Pancreas (tissue), 10 donors: ENCODE measurements around the gene C11orf91. TPM values are rescaled to one million over a fixed set of nuclear protein-coding genes. Genes with fewer than 3 reads are reported as not detected.

Source experiments
- ATAC-seq, 4 donors: fragments of 200-7000 bp; cut with Tn5 transposase; one replicate each; pipeline versions ENCODE4 v1.8.0 to v1.9.1; 2020; ENCODE audit warnings: mild to moderate bottlenecking in 4 of 4, moderate library complexity in 4 of 4
- DNase-seq, 6 donors: peaks; one replicate each; pipeline ENCODE4 v3.0.0-alpha.2; 2020
- FAIRE-seq: peaks from 2 replicates; lab custom pipeline; 2012; peaks lifted over from hg19 to GRCh38; lab: Jason Lieb, UNC
- H3K27ac ChIP-seq, 4 donors: fragments of 200-600 bp; sonication (generic); 1 replicate in 3 of 4; 2 replicates in 1 of 4; pipeline versions ENCODE4 v1.5.0 to v1.8.0; 2020
- H3K27me3 ChIP-seq, 4 donors: fragments of 200-600 bp; one replicate each; pipeline ENCODE4 v1.8.0; 2021
- H3K36me3 ChIP-seq, 3 donors: fragments of 200-600 bp; sonication (generic) in 1 of 3; one replicate each; pipeline versions ENCODE4 v1.5.0 to v1.8.0; 2020 to 2021
- H3K4me1 ChIP-seq, 3 donors: fragments of 200-600 bp; one replicate each; pipeline ENCODE4 v1.8.0; 2021
- H3K4me3 ChIP-seq, 4 donors: fragments of 200-600 bp; sonication (generic) in 2 of 4; one replicate each; pipeline versions ENCODE4 v1.5.0 to v1.8.0; 2020 to 2021
- H3K9me3 ChIP-seq, 4 donors: fragments of 200-600 bp; one replicate each; pipeline ENCODE4 v1.8.0; 2021
- CTCF ChIP-seq, 4 donors: fragments of 200-600 bp; sonication (generic) in 3 of 4; IDR thresholded peaks; one replicate each; pipeline versions ENCODE4 v1.5.0 to v1.8.0; 2021; ENCODE audit warnings: antibody characterized with exemption in 4 of 4
- WGBS, 2 donors: extraction: QIAGEN DNeasy Blood & Tissue Kit; methylation state at CpG; one replicate each; pipeline ENCODE4 v1.1.7; 2013; 5-methylcytosine and 5-hydroxymethylcytosine counted together
- intact Hi-C, 3 donors: fragments of 100-400 bp; cut with DNase I; formaldehyde crosslinking; loops; one replicate each; pipeline versions ENCODE4 v1.11.1 to v1.14.2; 2022
- polyA plus RNA-seq, 2 donors: library from polyadenylated mRNA; stranded (reverse); fragments of 200-250 nt; gene quantifications; one replicate each; pipeline ENCODE4 v1.2.3, GENCODE V29; 2013
- total RNA-seq, 6 donors: library from RNA; stranded (reverse); fragmentation: NEBNext Ultra II Directional in 4 of 6; extraction: Animal tissue kit (Norgen Biotek cat#: 25700) in 4 of 6; gene quantifications; one replicate each; pipeline versions ENCODE4 v1.2.1 to v1.2.4, GENCODE V29; 2021 to 2023
- donor health status: healthy with polysubstance abuse.
- donor health status: DM: no; HTN: no; CAD: no; lungs with moderate emphysema.
- donor health status: DM: no; HTN: no; CAD: no.
- donor health status: control.
- donor health status: control.
- donor health status: Bipolar disorder and iron deficiency.
- donor health status: DM: yes; HTN: yes; CAD: no.
- donor health status: DM: no; HTN: no; CAD: no.
- donor health status: DM: no; HTN: no; CAD: no.
- donor health status: DM: yes; HTN: yes; CAD: no.

C11orf91 gene
- total RNA-seq (under 1 TPM in 2 of 6 donors, not detected in 4; 0.26 to 0.28 TPM), polyA plus RNA-seq (under 1 TPM in 1 of 2 donors, not detected in 1; 0.31 TPM)

- peak; percentile 90 to 96 (median 94) for DNase-seq
- H3K27me3 ChIP-seq: no peaks in the 10 kb centered on the region
- peak within 1 kb of the TSS; percentile 9 to 55 (median 29) for H3K4me3 ChIP-seq
- intact Hi-C loops: no loop called here
- WGBS, 2 donors: 1 to 2% methylated on average over 59 to 72 of the region's 72 CpGs
- H3K9me3 ChIP-seq: no peaks in the 10 kb centered on the region
- TF ChIP-seq CTCF (IDR thresholded peaks at IDR 0.05): no peak
- H3K4me1 ChIP-seq: peaks cover 21 to 57% (median 25%) of the 10 kb centered on the region in 3 donors
- no peak for FAIRE-seq
- H3K36me3 ChIP-seq: no peaks in the 10 kb centered on the region
- peak; percentile 82 to 92 (median 90) for ATAC-seq
- peak within 1 kb of the TSS; percentile 34 to 81 (median 58) for H3K27ac ChIP-seq
Observed at GRCh38 chr11:33700502-33701271, at the start of gene C11orf91. TSS of gene C11orf91 (minus strand) at chr11:33700826. CDS start at chr11:33700740, 86 bp downstream.

- H3K27me3 ChIP-seq: no peaks in the 10 kb centered on the region
- intact Hi-C loops: loop anchor here in 2 of 3 donors (10.0 kb wide), 2 partner anchors 203 to 383 kb away; no protein-coding TSS in a partner anchor
- ATAC-seq (peak in 3 of 4 donors; percentile 61 to 80 (median 73)), FAIRE-seq (peak; percentile 17), DNase-seq (no peak)
- H3K36me3 ChIP-seq: peaks cover 0 to 29% (median 3%) of the 10 kb centered on the region in 3 donors
- no peak overlapping the region for H3K27ac ChIP-seq
- H3K4me1 ChIP-seq: peaks cover 5 to 18% (median 9%) of the 10 kb centered on the region in 3 donors
- TF ChIP-seq CTCF (IDR thresholded peaks at IDR 0.05): no peak
- H3K4me3 ChIP-seq: no peak overlapping the region
- WGBS, 2 donors: 3 to 6% methylated on average over 2 of the region's 2 CpGs
- H3K9me3 ChIP-seq: no peaks in the 10 kb centered on the region
Observed at GRCh38 chr11:33747979-33748378, 47.4 kb upstream of the C11orf91 start.

- TF ChIP-seq CTCF (IDR thresholded peaks at IDR 0.05): no peak
- intact Hi-C loops: loop anchor here in 2 of 3 donors (10.0 kb wide), 2 partner anchors 198 to 378 kb away; no protein-coding TSS in a partner anchor
- 91 to 93% methylated on average over 5 of the region's 5 CpGs for WGBS, 2 donors
- ATAC-seq (no peak), FAIRE-seq (no peak), DNase-seq (no peak)
- H3K9me3 ChIP-seq: no peaks in the 10 kb centered on the region
- no peaks in the 10 kb centered on the region for H3K27me3 ChIP-seq
- H3K36me3 ChIP-seq: peaks cover 0 to 11% (median 0%) of the 10 kb centered on the region in 3 donors
- H3K4me1 ChIP-seq: peaks cover 3 to 17% (median 7%) of the 10 kb centered on the region in 3 donors
- H3K4me3 ChIP-seq: no peak overlapping the region
- no peak overlapping the region for H3K27ac ChIP-seq
Observed at GRCh38 chr11:33743291-33743690, 42.7 kb upstream of the C11orf91 start.

GRCh38 chr11:33742249-33742851 lies 41.7 kb upstream of the C11orf91 start:
- no peak overlapping the region for H3K27ac ChIP-seq
- TF ChIP-seq CTCF (IDR thresholded peaks at IDR 0.05): peak in 3 of 4 donors; percentile 30 to 48 (median 30)
- ATAC-seq: peak in 3 of 4 donors; percentile 75 to 81 (median 80)

More at GRCh38 chr11:33742249-33742851, 41.7 kb upstream of the C11orf91 start:
- FAIRE-seq: peak; percentile 51
- Histone ChIP-seq H3K4me3 (no peak overlapping the region), H3K9me3 (no peaks in the 10 kb centered on the region), H3K36me3 (peaks cover 0 to 11% (median 0%) of the 10 kb centered on the region in 3 donors), H3K4me1 (peaks cover 0 to 11% (median 0%) of the 10 kb centered on the region in 3 donors), H3K27me3 (no peaks in the 10 kb centered on the region)
- intact Hi-C loops: loop anchor here in 2 of 3 donors (10.0 kb wide), 2 partner anchors 198 to 378 kb away; no protein-coding TSS in a partner anchor
- 73 to 77% methylated on average over 3 of the region's 3 CpGs for WGBS, 2 donors
- DNase-seq: no peak
